HL-60 (cell line): ENCODE results near the gene GH2.
"Not testable (repeated sequence)": the region's sequence is repeated elsewhere in the genome, so short reads cannot be mapped to it uniquely, and the experiment has no call there.

Source experiments
- DNase-seq, 2 experiments: peaks; one replicate each; pipeline ENCODE4 v3.0.0-alpha.2; 2010 to 2020; ENCODE audit warnings: low read depth in 1 of 2, low spot score in 1 of 2
- H3K27ac ChIP-seq: fragments of 250-450 bp; sonication (Bioruptor Pico); replicated peaks from 2 replicates; pipeline ENCODE4 v1.5.1; 2020; ENCODE audit warnings: mild to moderate bottlenecking, moderate library complexity
- H3K27me3 ChIP-seq: fragments of 250-450 bp; sonication (Bioruptor Pico); 2 replicates; pipeline ENCODE4 v1.5.1; 2021; ENCODE audit warnings: mild to moderate bottlenecking, moderate library complexity; ENCODE audit not compliant: insufficient read depth, poor library complexity, severe bottlenecking
- H3K4me3 ChIP-seq: replicated peaks from 2 replicates; pipeline ENCODE4 v1.5.1; 2011; ENCODE audit warnings: mild to moderate bottlenecking, control low read depth, low read length; ENCODE audit not compliant: insufficient read depth
- CTCF ChIP-seq: IDR thresholded peaks from one replicate; pipeline ENCODE4 v1.5.1; 2011; ENCODE audit warnings: low read length, control low read depth, inconsistent platforms; ENCODE audit not compliant: insufficient read depth
- GABPA ChIP-seq: IDR thresholded peaks from 2 replicates; pipeline ENCODE4 v1.6.1; 2012; ENCODE audit warnings: low read depth
- POLR2AphosphoS5 ChIP-seq: IDR thresholded peaks from 2 replicates; pipeline ENCODE4 v1.6.1; 2012; ENCODE audit warnings: low read depth
- REST ChIP-seq: IDR thresholded peaks from 2 replicates; pipeline ENCODE4 v1.6.1; 2012; ENCODE audit warnings: low read depth; ENCODE audit not compliant: insufficient replicate concordance
- SPI1 ChIP-seq: IDR thresholded peaks from 2 replicates; pipeline ENCODE4 v1.6.1; 2012; ENCODE audit warnings: low read depth, mild to moderate bottlenecking, borderline replicate concordance

The GH2 gene

GRCh38 chr17:63918305-63918704 is 36.6 kb upstream of the GH2 start:
- H3K4me3 ChIP-seq: no peak overlapping the region
- TF ChIP-seq SPI1 (no peak), CTCF (no peak), GABPA (no peak), POLR2AphosphoS5 (no peak), REST (no peak)
- peaks cover 2% of the 10 kb centered on the region for H3K27me3 ChIP-seq
- DNase-seq: no peak
- no peak overlapping the region for H3K27ac ChIP-seq

DNA sequence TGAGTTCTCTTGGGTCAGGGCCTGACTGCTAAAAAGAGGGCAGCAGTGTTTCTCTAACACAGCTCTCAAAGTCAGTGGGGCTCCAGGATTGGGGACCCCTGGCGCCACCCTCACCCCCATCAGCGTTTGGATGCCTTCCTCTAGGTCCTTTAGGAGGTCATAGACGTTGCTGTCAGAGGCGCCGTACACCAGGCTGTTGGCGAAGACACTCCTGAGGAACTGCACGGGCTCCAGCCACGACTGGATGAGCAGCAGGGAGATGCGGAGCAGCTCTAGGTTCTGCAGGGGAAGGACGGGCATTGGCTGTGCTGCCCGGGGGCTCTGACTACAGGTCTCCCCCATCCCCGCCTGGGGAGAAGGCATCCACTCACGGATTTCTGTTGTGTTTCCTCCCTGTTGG is 35.9 kb upstream of the GH2 start:
- DNase-seq: no peak
- TF ChIP-seq GABPA (no peak), POLR2AphosphoS5 (no peak), SPI1 (no peak), CTCF (no peak), REST (no peak)

GRCh38 chr17:63917206-63917605 is 35.5 kb upstream of the GH2 start:
- H3K4me3 ChIP-seq, H3K27me3 ChIP-seq, DNase-seq, H3K27ac ChIP-seq: not testable (repeated sequence)

More for the DNA sequence above, 35.9 kb upstream of the GH2 start:
- no peak overlapping the region for H3K27ac ChIP-seq
- no peak overlapping the region for H3K4me3 ChIP-seq
- peaks cover 2% of the 10 kb centered on the region for H3K27me3 ChIP-seq

DNA sequence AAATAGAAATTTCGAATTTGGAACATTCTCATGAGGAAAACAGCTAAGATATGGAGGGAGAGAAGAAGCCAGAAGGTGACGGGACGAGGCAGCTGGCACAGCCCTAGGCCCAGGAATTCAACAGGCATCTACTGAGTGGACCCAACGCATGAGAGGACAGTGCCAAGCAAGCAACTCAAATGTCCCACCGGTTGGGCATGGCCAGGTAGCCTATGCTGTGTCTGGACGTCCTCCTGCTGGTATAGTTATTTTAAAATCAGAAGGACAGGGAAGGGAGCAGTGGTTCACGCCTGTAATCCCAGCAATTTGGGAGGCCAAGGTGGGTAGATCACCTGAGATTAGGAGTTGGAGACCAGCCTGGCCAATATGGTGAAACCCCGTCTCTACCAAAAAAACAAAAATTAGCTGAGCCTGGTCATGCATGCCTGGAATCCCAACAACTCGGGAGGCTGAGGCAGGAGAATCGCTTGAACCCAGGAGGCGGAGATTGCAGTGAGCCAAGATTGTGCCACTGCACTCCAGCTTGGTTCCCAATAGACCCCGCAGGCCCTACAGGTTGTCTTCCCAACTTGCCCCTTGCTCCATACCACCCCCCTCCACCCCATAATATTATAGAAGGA is 34.9 kb upstream of the GH2 start:
- DNase-seq: no peak
- peaks cover 2% of the 10 kb centered on the region for H3K27me3 ChIP-seq
- TF ChIP-seq POLR2AphosphoS5 (no peak), CTCF (no peak), GABPA (no peak)
- no peak overlapping the region for H3K4me3 ChIP-seq
- no peak overlapping the region for H3K27ac ChIP-seq

DNA sequence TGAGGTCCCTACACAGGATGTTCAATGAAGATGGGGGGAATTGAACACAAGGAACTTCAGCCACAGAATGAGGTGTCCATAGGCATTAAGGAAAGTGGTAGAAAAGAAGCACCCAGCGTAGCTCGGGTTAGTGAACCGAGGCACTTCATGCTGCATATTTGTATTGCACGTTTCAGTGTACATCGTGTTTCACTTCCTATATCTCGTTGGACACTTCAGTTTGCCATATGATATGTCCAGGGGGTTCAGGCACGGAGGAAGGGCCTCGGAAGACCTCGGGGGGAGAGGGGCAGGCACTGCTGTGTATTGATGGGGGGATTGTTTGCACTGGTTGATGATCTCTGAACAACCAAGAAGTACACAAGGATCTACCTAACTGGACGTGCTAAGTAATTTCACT is 34.0 kb upstream of the GH2 start:
- H3K27ac ChIP-seq, DNase-seq: not testable (repeated sequence)

More for the DNA sequence above, 34.0 kb upstream of the GH2 start:
- H3K27me3 ChIP-seq, H3K4me3 ChIP-seq: not testable (repeated sequence)
